ENCODE measurements around the gene IMPG2.

IMPG2 gene

GRCh38 chr3:101179637-101180036, 140.7 kb downstream of the IMPG2 start:
- DNase-seq = no peak

DNA sequence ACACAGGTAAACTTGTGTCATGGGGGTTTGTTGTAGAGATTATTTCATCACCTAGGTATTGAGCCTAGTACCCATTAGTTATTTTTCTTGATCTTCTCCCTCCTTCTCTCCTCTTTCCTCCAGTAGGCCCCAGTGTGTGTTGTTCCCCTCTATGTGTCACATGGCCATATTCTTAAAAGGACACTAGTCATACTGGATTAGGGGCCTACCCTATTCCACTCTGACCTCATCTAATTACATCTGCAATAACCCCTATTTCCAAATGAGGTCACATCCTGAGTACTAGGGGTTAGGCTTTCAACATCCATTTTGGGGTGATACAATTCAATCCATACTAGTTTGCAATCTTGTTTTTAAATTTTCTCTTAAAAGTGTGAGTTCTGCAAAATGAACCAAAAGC, 142.8 kb downstream of the IMPG2 start:
- DNase-seq = no peak

Data from T-helper 9 cell (primary cell).